ENCODE data around the gene GANC. TPM values are rescaled to one million over a fixed set of nuclear protein-coding genes. Genes with fewer than 3 reads are reported as not detected.
"Not testable (repeated sequence)": the region's sequence is repeated elsewhere in the genome, so short reads cannot be mapped to it uniquely, and the experiment has no call there.

The GANC gene
- total and polyA plus RNA-seq, 4 donors: 19.6 to 105 (median 53.6) TPM

- TF ChIP-seq CTCF (IDR thresholded peaks at IDR 0.05; ENCODE audit: control extremely low read depth, extremely low read depth): no peak
- H3K36me3 ChIP-seq (ENCODE audit: control insufficient read depth in 4 of 4, insufficient read depth in 4 of 4, low read length in 4 of 4): peaks cover 12 to 70% (median 43%) of the 10 kb centered on the region in 4 donors
- no peak overlapping the region for H3K9ac ChIP-seq (ENCODE audit: insufficient read depth in 1 of 2, low read length in 2 of 2)
- H3K9me3 ChIP-seq (ENCODE audit: control insufficient read depth in 4 of 4, insufficient read depth in 3 of 4, low read length in 3 of 4): no peaks in the 10 kb centered on the region
- no peak for DNase-seq
- H3K27ac ChIP-seq (ENCODE audit: low read depth in 1 of 2, low read length in 1 of 2): no peak overlapping the region
- peaks cover 0 to 2% (median 0%) of the 10 kb centered on the region in 5 donors for H3K4me1 ChIP-seq (ENCODE audit: control insufficient read depth in 5 of 5, insufficient read depth in 5 of 5, low read length in 5 of 5)
- ATAC-seq (ENCODE audit: insufficient read depth, low FRiP score): no peak
- WGBS, 2 donors: 38 to 53% methylated on average over 1 of the region's 1 CpG
- H3K4me3 ChIP-seq: no peak overlapping the region
- H3K27me3 ChIP-seq (ENCODE audit: control insufficient read depth in 3 of 3, insufficient read depth in 3 of 3, low read length in 2 of 3): no peaks in the 10 kb centered on the region
These were observed 45.0 kb upstream of the GANC start for GRCh38 chr15:42228036-42228435.

- peaks cover 12 to 70% (median 45%) of the 10 kb centered on the region in 4 donors for H3K36me3 ChIP-seq (ENCODE audit: control insufficient read depth in 4 of 4, insufficient read depth in 4 of 4, low read length in 4 of 4)
- not testable (repeated sequence) for H3K4me3 ChIP-seq; H3K27ac ChIP-seq (ENCODE audit: low read depth in 1 of 2, low read length in 1 of 2); DNase-seq; ATAC-seq (ENCODE audit: insufficient read depth, low FRiP score); H3K27me3 ChIP-seq (ENCODE audit: control insufficient read depth in 3 of 3, insufficient read depth in 3 of 3, low read length in 2 of 3); H3K9me3 ChIP-seq (ENCODE audit: control insufficient read depth in 4 of 4, insufficient read depth in 3 of 4, low read length in 3 of 4); H3K9ac ChIP-seq (ENCODE audit: insufficient read depth in 1 of 2, low read length in 2 of 2); H3K4me1 ChIP-seq (ENCODE audit: control insufficient read depth in 5 of 5, insufficient read depth in 5 of 5, low read length in 5 of 5)
- 97% methylated on average over 5 of the region's 5 CpGs for WGBS, 2 donors
These were observed 44.0 kb upstream of the GANC start for GRCh38 chr15:42228981-42229380.

GRCh38 chr15:42231088-42231487, 41.9 kb upstream of the GANC start:
- no peak for TF ChIP-seq CTCF (IDR thresholded peaks at IDR 0.05; ENCODE audit: control extremely low read depth, extremely low read depth)
- DNase-seq (peak in 2 of 3 donors; percentile 13 to 25), ATAC-seq (ENCODE audit: insufficient read depth, low FRiP score) (no peak)
- Histone ChIP-seq H3K4me1 (ENCODE audit: control insufficient read depth in 5 of 5, insufficient read depth in 5 of 5, low read length in 5 of 5) (peaks cover 0 to 2% (median 0%) of the 10 kb centered on the region in 5 donors), H3K27ac (ENCODE audit: low read depth in 1 of 2, low read length in 1 of 2) (no peak overlapping the region), H3K9ac (ENCODE audit: insufficient read depth in 1 of 2, low read length in 2 of 2) (no peak overlapping the region), H3K9me3 (ENCODE audit: control insufficient read depth in 4 of 4, insufficient read depth in 3 of 4, low read length in 3 of 4) (no peaks in the 10 kb centered on the region), H3K4me3 (no peak overlapping the region), H3K36me3 (ENCODE audit: control insufficient read depth in 4 of 4, insufficient read depth in 4 of 4, low read length in 4 of 4) (peaks cover 10 to 58% (median 41%) of the 10 kb centered on the region in 4 donors), H3K27me3 (ENCODE audit: control insufficient read depth in 3 of 3, insufficient read depth in 3 of 3, low read length in 2 of 3) (no peaks in the 10 kb centered on the region)
- WGBS, 2 donors: 84 to 86% methylated on average over 1 of the region's 1 CpG

- H3K4me1 ChIP-seq (ENCODE audit: control insufficient read depth in 5 of 5, insufficient read depth in 5 of 5, low read length in 5 of 5): peaks cover 0 to 2% (median 0%) of the 10 kb centered on the region in 5 donors
- no peak for DNase-seq
- ATAC-seq (ENCODE audit: insufficient read depth, low FRiP score): no peak
- TF ChIP-seq CTCF (IDR thresholded peaks at IDR 0.05; ENCODE audit: control extremely low read depth, extremely low read depth): no peak
- H3K9ac ChIP-seq (ENCODE audit: insufficient read depth in 1 of 2, low read length in 2 of 2): no peak overlapping the region
- peaks cover 10 to 56% (median 43%) of the 10 kb centered on the region in 4 donors for H3K36me3 ChIP-seq (ENCODE audit: control insufficient read depth in 4 of 4, insufficient read depth in 4 of 4, low read length in 4 of 4)
- WGBS, 2 donors: 56 to 69% methylated on average over 5 of the region's 5 CpGs
- H3K27me3 ChIP-seq (ENCODE audit: control insufficient read depth in 3 of 3, insufficient read depth in 3 of 3, low read length in 2 of 3): no peaks in the 10 kb centered on the region
- no peak overlapping the region for H3K27ac ChIP-seq (ENCODE audit: low read depth in 1 of 2, low read length in 1 of 2)
- no peaks in the 10 kb centered on the region for H3K9me3 ChIP-seq (ENCODE audit: control insufficient read depth in 4 of 4, insufficient read depth in 3 of 4, low read length in 3 of 4)
- no peak overlapping the region for H3K4me3 ChIP-seq
These were observed 40.4 kb upstream of the GANC start for GRCh38 chr15:42232606-42233005.

Data from lung (tissue), 12 donors.